Ramos (cell line): Measurements from ENCODE around the gene STAG2.

Experiments
- in situ Hi-C: fragments of 300-500 bp; cut with MboI; formaldehyde crosslinking; loops from one replicate; pipeline ENCODE4 v1.14.3; 2022; ENCODE audit warnings: low sequenced_read_pairs; ENCODE audit not compliant: unreplicated experiment

Gene STAG2

DNA sequence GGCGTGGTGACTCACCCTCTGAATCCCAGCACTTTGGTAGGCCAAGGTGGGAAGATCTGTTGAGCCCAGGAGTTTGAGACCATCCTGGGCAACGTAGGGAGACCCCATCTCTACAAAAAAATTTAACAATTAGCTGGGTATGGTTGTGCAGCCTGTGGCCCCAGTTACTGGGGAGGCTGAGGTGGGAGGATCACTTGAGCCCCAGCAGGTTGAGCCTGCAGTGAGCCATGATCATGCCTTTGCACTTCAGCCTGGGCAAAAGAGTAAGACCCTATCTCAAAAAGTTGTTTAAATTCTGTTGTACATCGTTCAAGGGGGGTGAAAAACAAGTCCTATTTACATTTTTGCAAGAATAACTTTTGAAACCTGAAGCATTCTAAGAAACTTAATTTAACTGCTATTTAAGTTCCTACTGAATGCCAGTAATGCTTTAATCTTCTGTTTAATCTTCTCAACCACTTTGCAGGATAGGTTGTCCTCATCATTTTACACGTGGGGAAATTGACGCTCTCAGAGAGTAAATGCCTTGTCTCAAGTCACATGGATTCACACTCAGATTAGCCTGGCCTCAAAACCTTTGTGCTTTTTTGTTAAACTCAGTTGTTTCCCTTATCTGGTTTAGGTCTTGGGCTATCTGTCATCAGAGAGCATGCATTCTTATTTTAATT is 7.0 kb downstream of the STAG2 start:
- in situ Hi-C loops, result loop anchor here (25.0 kb wide), 1 partner anchor 419 kb away; no protein-coding TSS in a partner anchor

- in situ Hi-C loops, result loop anchor here (25.0 kb wide), 1 partner anchor 415 kb away; no protein-coding TSS in a partner anchor
These were observed 10.5 kb downstream of the STAG2 start for GRCh38 chrX:123971982-123972381.

- in situ Hi-C loops, result loop anchor here (25.0 kb wide), 1 partner anchor 413 kb away; no protein-coding TSS in a partner anchor
These were observed 12.4 kb downstream of the STAG2 start for GRCh38 chrX:123973921-123974320.

- in situ Hi-C loops, result no loop called here
These were observed 13.7 kb downstream of the STAG2 start for GRCh38 chrX:123975180-123975579.

- in situ Hi-C loops, result no loop called here
These were observed 15.3 kb downstream of the STAG2 start for GRCh38 chrX:123976706-123977316.

DNA sequence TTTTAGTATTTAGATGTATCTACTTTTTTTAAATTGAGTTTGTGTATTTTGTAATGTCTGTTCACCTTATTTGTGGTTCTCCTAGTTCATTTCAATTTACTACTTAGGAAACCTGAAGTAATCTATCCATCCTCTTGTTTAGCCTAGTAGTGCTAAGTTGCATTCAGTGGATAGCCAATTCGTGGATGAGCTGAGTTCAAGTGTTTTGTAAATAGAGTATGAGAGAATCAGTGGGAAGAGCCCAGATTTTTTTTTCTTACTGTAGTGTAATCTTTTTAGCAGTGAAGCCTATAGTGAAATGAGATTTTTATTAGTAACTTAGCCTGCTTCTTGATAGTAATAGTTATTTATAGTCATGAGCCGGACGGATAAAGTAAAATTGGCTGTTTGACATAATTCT is 21.7 kb downstream of the STAG2 start:
- in situ Hi-C loops, result no loop called here

DNA sequence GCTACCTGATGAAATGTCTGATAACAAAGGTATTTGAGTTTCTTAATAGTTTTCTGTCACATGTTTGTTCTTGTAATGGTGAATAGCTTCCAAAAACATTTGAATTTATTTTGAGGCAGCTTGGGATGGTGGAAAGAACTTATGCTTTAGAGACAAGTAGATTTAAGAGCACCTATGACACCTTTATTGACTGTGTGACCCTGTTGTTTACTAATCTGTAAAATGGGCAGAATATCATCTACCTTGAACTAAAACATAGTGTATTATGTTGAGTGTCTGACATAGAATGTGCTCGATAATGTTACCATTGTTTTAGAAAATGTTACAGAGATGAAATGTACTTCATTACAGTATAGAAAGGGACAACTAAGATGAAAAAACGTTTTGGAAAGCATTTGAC is 24.9 kb downstream of the STAG2 start:
- in situ Hi-C loops, result no loop called here

GRCh38 chrX:123988423-123989111 is 27.1 kb downstream of the STAG2 start:
- in situ Hi-C loops, result no loop called here

GRCh38 chrX:123989235-123989634 is 27.7 kb downstream of the STAG2 start:
- in situ Hi-C loops, result no loop called here

DNA sequence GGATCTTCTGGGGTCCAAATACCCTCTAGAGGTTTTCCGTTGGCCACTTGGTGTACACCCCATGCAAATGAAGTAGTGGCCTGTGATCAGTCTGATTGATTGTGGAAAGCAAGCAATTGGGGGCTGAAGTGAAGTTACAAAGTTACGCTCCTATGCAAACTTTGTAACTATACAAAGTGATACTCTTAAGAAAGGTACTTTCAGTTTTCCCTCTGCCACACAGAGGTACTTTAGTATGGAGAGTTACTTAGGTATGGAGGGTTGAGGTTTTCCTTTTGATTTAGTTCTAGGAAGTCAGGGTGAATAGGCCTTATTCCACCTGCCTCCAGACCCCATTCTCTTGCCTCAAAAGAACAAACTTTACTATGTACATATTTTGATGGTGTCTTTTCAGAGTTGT is 28.7 kb downstream of the STAG2 start:
- in situ Hi-C loops, result no loop called here

GRCh38 chrX:123990602-123991001 is 29.1 kb downstream of the STAG2 start:
- in situ Hi-C loops, result no loop called here

- in situ Hi-C loops, result no loop called here
These were observed 31.8 kb downstream of the STAG2 start for GRCh38 chrX:123993326-123993725.

DNA sequence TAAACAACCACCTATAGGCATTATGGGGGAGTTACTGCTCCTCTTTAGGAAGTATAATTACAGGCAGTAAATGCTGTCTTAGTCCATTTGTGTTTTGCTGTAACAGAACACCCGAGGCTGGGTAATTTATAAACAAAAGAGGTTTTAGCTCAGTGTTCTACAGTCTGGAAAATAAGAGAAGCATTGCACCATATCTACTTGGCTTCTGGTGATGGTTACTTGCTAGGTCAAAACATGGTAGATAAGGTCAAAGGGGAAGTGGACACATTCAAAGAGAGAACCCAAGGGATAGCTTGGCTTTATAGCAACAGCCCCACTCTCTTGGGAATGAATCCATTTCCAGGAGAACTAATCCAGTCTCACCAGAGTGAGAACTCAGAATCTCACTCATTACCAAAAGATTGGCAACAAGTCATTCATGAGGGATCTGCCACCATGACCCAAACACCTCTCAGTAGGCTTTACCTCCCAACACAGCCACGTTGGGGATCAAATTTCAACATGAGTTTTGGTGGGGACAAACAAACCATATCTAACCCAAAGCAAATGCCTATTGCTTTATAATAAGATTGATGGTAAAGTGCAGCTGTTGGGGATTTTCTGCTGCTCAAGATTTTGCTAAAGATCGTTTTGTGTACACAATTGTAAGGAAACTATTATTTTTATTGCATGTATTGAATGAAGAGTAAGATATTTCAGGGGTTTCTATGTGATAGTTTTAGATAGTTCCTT is 32.6 kb downstream of the STAG2 start:
- in situ Hi-C loops, result no loop called here

DNA sequence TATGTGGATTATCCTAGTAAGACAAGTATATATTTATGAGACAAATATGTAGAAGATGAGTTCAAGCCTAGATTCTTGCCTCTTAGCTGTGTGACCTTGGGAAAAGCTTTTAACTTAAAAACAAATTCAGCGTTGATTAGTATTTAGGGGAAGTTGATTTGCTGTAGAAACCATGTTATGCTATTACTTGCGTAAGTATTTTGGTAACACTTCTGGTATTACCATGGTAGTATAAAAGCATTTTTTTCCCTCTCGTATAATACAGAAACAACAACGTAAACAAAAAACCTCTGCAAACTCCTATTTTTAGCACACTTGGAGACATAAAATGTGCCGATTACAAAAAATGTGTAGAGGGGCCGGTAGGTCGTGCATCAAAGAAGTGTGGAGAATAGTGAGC is 33.2 kb downstream of the STAG2 start:
- in situ Hi-C loops, result no loop called here

GRCh38 chrX:124001581-124001980 is 40.1 kb downstream of the STAG2 start:
- in situ Hi-C loops, result no loop called here

DNA sequence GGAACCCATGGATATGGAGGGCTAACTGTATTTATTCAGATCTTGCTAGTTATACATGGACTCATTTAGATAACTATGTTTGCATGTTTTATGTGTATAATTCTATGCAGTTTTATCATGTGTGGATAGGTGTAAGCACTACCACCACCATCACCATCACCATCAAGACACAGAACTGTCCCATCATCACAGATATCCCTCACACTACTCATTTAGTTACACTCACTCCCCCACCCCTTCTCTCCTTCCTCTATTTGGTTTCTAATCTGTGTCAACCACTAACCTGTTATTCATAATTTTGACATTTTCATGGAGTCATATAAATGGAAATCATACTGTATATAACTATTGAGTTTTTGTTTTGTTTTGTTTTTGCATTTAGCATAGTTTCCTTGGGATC is 43.7 kb downstream of the STAG2 start:
- in situ Hi-C loops, result no loop called here

DNA sequence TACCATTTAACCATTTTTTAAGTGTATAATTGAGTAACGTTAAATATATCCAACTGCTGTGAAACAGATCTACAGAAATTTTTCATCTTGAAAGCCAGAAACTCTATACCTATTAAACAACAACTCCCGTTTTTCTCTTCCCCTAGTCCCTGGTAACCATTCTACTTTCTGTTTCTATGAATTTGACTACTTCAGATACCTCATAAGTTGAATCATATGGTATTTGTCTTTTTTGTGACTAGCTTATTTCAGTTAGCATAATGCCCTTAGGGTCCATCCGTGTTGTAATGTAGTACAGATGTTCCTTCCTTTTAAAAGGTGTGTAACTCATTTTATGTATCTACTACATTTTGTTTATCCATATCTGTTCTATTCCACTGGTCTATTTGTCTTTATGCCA is 48.7 kb downstream of the STAG2 start:
- in situ Hi-C loops, result no loop called here

DNA sequence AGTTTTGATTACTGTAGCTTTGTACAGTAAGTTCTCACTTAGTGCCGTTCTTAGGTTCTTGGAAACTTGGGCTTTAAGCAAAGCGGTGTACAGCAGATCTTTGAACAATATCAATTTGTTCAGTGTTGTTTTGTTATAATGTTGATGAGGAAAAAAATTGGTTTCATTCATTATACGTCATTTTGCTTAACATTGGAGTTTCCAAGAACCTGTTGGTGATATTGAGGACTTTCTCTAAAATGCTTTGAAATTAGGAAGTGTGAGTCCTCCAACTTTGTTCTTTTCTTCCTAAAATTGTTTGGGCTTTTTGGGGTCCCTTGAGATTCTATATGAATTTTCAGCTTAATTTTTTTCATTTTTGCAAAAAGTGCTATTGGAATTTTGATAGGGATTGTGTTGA is 49.1 kb downstream of the STAG2 start:
- in situ Hi-C loops, result no loop called here

DNA sequence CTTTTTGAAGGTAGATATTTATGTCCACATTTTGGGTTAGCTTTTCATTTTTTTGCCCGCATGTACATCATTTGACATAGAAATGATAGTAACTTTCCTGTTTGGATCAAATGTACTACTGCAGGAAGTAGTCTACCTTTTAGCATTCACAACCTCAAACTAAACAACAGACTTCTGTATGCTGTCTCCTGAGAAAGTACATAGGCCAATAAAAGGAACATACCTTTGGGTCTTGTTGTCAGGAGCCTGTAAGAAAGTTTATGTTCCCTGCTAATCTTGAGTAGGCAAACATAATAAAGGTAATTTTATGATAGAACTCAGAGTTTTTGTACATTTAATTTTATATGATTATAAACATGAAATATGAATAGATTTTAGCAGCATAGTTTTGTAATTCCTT is 54.2 kb downstream of the STAG2 start:
- in situ Hi-C loops, result no loop called here

DNA sequence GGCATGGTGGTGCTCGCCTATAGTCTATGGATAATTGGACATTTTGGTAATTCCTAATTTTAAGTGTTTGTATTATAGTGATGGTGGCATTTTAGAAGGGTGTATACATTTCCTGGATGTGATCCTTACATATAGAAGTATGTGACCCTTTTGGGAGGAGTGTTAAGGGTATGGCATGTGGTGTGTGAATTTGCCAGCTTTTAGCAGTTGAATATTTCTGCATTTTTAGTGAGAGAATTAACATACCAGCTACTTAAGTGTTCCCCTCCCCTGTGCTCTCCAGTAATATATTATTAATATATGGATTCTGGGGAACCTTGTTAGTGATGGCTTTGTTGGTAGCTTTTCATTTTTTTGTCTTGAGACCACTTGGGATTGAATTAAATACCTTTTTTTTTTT is 55.3 kb downstream of the STAG2 start:
- in situ Hi-C loops, result no loop called here

DNA sequence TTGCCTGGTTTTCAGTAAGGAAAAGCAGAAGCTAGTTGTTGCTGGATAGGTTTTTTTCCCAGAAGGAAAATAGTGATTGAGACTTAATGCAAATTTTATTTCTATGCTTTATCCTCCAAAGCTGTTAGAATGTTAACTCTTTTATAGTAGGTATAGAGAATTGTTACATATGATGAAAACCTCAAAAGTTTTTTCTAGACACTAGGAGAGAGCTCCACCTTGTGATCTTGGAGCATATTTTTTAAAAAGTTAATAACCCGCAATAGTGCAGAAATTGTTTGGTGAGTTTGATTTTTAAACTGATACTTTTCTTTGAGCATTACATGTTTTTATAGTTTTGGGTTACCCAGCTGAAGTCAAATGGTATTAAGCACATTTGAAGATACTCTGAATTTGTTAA is 56.5 kb downstream of the STAG2 start:
- in situ Hi-C loops, result no loop called here
